ENCODE measurements around the gene DNASE1L2.

Gene DNASE1L2

GRCh38 chr16:2282866-2283555, 46.8 kb downstream of the DNASE1L2 start:
- no peak for TF ChIP-seq CTCF (IDR thresholded peaks at IDR 0.05; ENCODE audit: poor library complexity, severe bottlenecking)
- DNase-seq (ENCODE audit: low spot score): no peak
- Histone ChIP-seq H3K4me1 (ENCODE audit: insufficient read depth, poor library complexity, severe bottlenecking) (no peaks in the 10 kb centered on the region), H3K36me3 (ENCODE audit: low read depth) (no peaks in the 10 kb centered on the region), H3K27ac (ENCODE audit: poor library complexity, severe bottlenecking) (no peak overlapping the region), H3K27me3 (ENCODE audit: insufficient read depth, poor library complexity, severe bottlenecking) (no peaks in the 10 kb centered on the region), H3K4me3 (ENCODE audit: severe bottlenecking) (no peak overlapping the region), H3K9me3 (ENCODE audit: severe bottlenecking) (no peaks in the 10 kb centered on the region)
- no peak for ATAC-seq (ENCODE audit: low read depth)

GRCh38 chr16:2284001-2284770, 47.9 kb downstream of the DNASE1L2 start:
- H3K4me3 ChIP-seq (ENCODE audit: severe bottlenecking): no peak overlapping the region
- DNase-seq (ENCODE audit: low spot score) (no peak), ATAC-seq (ENCODE audit: low read depth) (no peak)
- no peak for TF ChIP-seq CTCF (IDR thresholded peaks at IDR 0.05; ENCODE audit: poor library complexity, severe bottlenecking)
- H3K9me3 ChIP-seq (ENCODE audit: severe bottlenecking): no peaks in the 10 kb centered on the region
- H3K36me3 ChIP-seq (ENCODE audit: low read depth): no peaks in the 10 kb centered on the region
- H3K27ac ChIP-seq (ENCODE audit: poor library complexity, severe bottlenecking): no peak overlapping the region
- no peaks in the 10 kb centered on the region for H3K27me3 ChIP-seq (ENCODE audit: insufficient read depth, poor library complexity, severe bottlenecking)
- no peaks in the 10 kb centered on the region for H3K4me1 ChIP-seq (ENCODE audit: insufficient read depth, poor library complexity, severe bottlenecking)

GRCh38 chr16:2284797-2285576, 48.7 kb downstream of the DNASE1L2 start:
- Histone ChIP-seq H3K9me3 (ENCODE audit: severe bottlenecking) (no peaks in the 10 kb centered on the region), H3K36me3 (ENCODE audit: low read depth) (no peaks in the 10 kb centered on the region), H3K4me1 (ENCODE audit: insufficient read depth, poor library complexity, severe bottlenecking) (no peaks in the 10 kb centered on the region), H3K27me3 (ENCODE audit: insufficient read depth, poor library complexity, severe bottlenecking) (no peaks in the 10 kb centered on the region), H3K4me3 (ENCODE audit: severe bottlenecking) (no peak overlapping the region), H3K27ac (ENCODE audit: poor library complexity, severe bottlenecking) (no peak overlapping the region)
- ATAC-seq (ENCODE audit: low read depth) (no peak), DNase-seq (ENCODE audit: low spot score) (no peak)
- TF ChIP-seq CTCF (IDR thresholded peaks at IDR 0.05; ENCODE audit: poor library complexity, severe bottlenecking): no peak

- no peak overlapping the region for H3K4me3 ChIP-seq (ENCODE audit: severe bottlenecking)
- H3K4me1 ChIP-seq (ENCODE audit: insufficient read depth, poor library complexity, severe bottlenecking): no peaks in the 10 kb centered on the region
- no peaks in the 10 kb centered on the region for H3K36me3 ChIP-seq (ENCODE audit: low read depth)
- no peak overlapping the region for H3K27ac ChIP-seq (ENCODE audit: poor library complexity, severe bottlenecking)
- no peak for TF ChIP-seq CTCF (IDR thresholded peaks at IDR 0.05; ENCODE audit: poor library complexity, severe bottlenecking)
- no peak for DNase-seq (ENCODE audit: low spot score)
- H3K9me3 ChIP-seq (ENCODE audit: severe bottlenecking): no peaks in the 10 kb centered on the region
- H3K27me3 ChIP-seq (ENCODE audit: insufficient read depth, poor library complexity, severe bottlenecking): no peaks in the 10 kb centered on the region
- ATAC-seq (ENCODE audit: low read depth): no peak
These were observed 49.5 kb downstream of the DNASE1L2 start for GRCh38 chr16:2285731-2286191.
